ENCODE results near the gene INTS6.
A peak's percentile ranks its signal among the peaks of the same experiment; 100 is the strongest.

INTS6 gene

GRCh38 chr13:51405176-51405575 is 47.7 kb downstream of the INTS6 start:
- no peak for TF ChIP-seq CTCF (IDR thresholded peaks at IDR 0.05; ENCODE audit: extremely low read depth, missing control alignments)
- DNase-seq (ENCODE audit: low spot score), result no peak

GRCh38 chr13:51397262-51397941 is 55.4 kb downstream of the INTS6 start:
- no peak for DNase-seq (ENCODE audit: low spot score)
- TF ChIP-seq CTCF (IDR thresholded peaks at IDR 0.05; ENCODE audit: extremely low read depth, missing control alignments), result no peak

GRCh38 chr13:51396352-51396751 is 56.5 kb downstream of the INTS6 start:
- TF ChIP-seq CTCF (IDR thresholded peaks at IDR 0.05; ENCODE audit: extremely low read depth, missing control alignments), result no peak
- DNase-seq (ENCODE audit: low spot score), result peak; percentile 30

- TF ChIP-seq CTCF (IDR thresholded peaks at IDR 0.05; ENCODE audit: extremely low read depth, missing control alignments), result no peak
Observed at GRCh38 chr13:51394724-51395123, 58.1 kb downstream of the INTS6 start.

GRCh38 chr13:51385114-51385513 is 67.7 kb downstream of the INTS6 start:
- no peak for TF ChIP-seq CTCF (IDR thresholded peaks at IDR 0.05; ENCODE audit: extremely low read depth, missing control alignments)
- no peak for DNase-seq (ENCODE audit: low spot score)

More at GRCh38 chr13:51394724-51395123, 58.1 kb downstream of the INTS6 start:
- DNase-seq (ENCODE audit: low spot score), result no peak

- DNase-seq (ENCODE audit: low spot score), result no peak
- TF ChIP-seq CTCF (IDR thresholded peaks at IDR 0.05; ENCODE audit: extremely low read depth, missing control alignments), result no peak
Observed at GRCh38 chr13:51380269-51380668, 72.6 kb downstream of the INTS6 start.

GRCh38 chr13:51373451-51373850 is 79.4 kb downstream of the INTS6 start:
- no peak for DNase-seq (ENCODE audit: low spot score)

More at GRCh38 chr13:51373451-51373850, 79.4 kb downstream of the INTS6 start:
- no peak for TF ChIP-seq CTCF (IDR thresholded peaks at IDR 0.05; ENCODE audit: extremely low read depth, missing control alignments)

All from GM20000 (cell line).